GM12873 (cell line): ENCODE data around the gene FMN1.

Experiments
- TF ChIP-seq, protein P1 (sequence below): IDR thresholded peaks from 2 replicates; pipeline ENCODE4 v1.5.1; 2012; ENCODE audit warnings: low read depth, mild to moderate bottlenecking, moderate library complexity, low read length, control low read depth; ENCODE audit not compliant: insufficient read depth; ENCODE audit errors: missing control alignments

The FMN1 gene

GRCh38 chr15:33197636-33198035, 3.1 kb upstream of the FMN1 start:
- TF ChIP-seq, protein P1, sequence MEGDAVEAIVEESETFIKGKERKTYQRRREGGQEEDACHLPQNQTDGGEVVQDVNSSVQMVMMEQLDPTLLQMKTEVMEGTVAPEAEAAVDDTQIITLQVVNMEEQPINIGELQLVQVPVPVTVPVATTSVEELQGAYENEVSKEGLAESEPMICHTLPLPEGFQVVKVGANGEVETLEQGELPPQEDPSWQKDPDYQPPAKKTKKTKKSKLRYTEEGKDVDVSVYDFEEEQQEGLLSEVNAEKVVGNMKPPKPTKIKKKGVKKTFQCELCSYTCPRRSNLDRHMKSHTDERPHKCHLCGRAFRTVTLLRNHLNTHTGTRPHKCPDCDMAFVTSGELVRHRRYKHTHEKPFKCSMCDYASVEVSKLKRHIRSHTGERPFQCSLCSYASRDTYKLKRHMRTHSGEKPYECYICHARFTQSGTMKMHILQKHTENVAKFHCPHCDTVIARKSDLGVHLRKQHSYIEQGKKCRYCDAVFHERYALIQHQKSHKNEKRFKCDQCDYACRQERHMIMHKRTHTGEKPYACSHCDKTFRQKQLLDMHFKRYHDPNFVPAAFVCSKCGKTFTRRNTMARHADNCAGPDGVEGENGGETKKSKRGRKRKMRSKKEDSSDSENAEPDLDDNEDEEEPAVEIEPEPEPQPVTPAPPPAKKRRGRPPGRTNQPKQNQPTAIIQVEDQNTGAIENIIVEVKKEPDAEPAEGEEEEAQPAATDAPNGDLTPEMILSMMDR: no peak

- TF ChIP-seq, protein P1: no peak
Measured at GRCh38 chr15:33194237-33194636, 277 bp downstream of the FMN1 start.

DNA sequence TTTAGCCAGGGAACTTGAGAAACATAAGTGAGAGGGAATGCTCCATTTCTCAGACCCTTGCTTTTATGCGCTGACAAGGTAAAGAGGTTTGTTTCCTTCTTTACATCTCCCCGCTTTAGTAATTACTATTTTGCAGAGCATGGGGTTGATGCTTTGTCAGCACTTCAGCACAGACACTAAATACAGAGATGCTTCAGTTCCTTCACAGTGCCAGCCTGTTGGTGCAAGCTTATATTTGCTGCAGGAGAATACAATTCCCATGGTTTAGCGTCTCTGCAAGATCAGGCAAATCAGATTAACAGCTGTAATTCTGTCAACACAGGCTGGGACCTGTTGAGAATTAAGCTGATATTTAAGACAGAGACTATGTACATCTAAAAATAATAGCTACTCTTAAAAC, 2.9 kb downstream of the FMN1 start:
- TF ChIP-seq, protein P1: no peak

DNA sequence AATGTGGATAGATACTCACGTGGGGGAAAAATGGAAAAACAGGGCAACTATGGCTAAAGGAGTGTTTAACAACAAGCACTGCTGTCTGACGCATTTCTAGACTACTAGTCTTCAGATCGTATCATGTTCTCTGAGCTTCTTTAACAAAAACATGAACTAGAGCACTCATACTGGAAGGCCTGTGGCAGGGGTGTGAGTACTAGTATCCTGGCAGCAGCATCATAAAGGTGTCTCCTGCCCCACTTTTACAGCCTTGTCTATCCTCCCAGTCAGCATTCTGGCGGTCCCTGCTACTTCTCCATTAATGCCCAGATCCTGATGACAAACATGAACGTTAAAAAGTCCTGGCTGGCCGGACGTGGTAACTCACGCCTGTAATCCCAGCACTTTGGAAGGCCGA, 4.0 kb downstream of the FMN1 start:
- TF ChIP-seq, protein P1: no peak

DNA sequence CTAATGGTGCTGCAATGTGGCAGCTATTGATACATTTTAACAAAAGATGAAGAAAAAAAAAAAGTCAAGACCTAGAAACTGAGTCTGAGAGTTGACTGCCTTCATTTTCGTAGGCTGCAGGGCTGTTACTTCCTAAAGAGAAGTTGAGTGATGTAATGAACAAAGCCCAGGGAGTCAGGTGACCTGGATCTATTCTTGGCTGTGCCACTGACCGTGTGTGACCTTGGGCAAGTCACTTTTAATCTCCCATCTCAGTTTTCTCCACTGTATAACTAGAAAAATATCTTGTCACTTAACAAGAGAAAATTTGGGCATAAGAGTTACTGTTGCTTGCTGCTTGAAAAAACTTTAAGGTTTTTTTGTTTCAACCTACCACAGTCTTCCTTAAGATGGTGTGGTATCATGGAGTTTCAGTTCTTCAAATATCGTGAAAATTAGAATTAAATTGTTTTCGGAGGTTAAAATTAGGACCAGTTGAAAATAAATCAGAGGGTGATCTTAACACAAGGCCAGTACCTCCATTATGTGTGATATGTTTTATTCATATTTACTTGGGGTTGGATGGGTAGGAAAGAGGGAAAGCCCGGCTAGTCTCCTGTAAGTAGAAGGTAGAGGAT, 5.8 kb downstream of the FMN1 start:
- TF ChIP-seq, protein P1: no peak

GRCh38 chr15:33188159-33188558, 6.4 kb downstream of the FMN1 start:
- TF ChIP-seq, protein P1: peak; percentile 14

- TF ChIP-seq, protein P1: no peak
Measured at GRCh38 chr15:33183334-33183733, 11.2 kb downstream of the FMN1 start.
